GM21390 (cell line): Measurements from ENCODE around the gene PIP4K2B.
"Not testable (repeated sequence)": the region's sequence is repeated elsewhere in the genome, so short reads cannot be mapped to it uniquely, and the experiment has no call there.

Experiments used
- ATAC-seq: cut with Tn5 transposase; IDR thresholded peaks from one replicate; pipeline ENCODE4 v1.9.1; 2021; ENCODE audit not compliant: unreplicated experiment

The PIP4K2B gene

GRCh38 chr17:38730526-38731379 is 68.6 kb downstream of the PIP4K2B start:
- ATAC-seq: no peak

GRCh38 chr17:38729886-38730525 is 69.3 kb downstream of the PIP4K2B start, which contains the start of gene CISD3:
Gene CISD3, plus strand, starts transcription at chr17:38730341. Its CDS starts 18 bp downstream, at chr17:38730359.
- peak; percentile 78 for ATAC-seq

GRCh38 chr17:38729368-38729885 is 69.9 kb downstream of the PIP4K2B start:
- ATAC-seq: no peak

DNA sequence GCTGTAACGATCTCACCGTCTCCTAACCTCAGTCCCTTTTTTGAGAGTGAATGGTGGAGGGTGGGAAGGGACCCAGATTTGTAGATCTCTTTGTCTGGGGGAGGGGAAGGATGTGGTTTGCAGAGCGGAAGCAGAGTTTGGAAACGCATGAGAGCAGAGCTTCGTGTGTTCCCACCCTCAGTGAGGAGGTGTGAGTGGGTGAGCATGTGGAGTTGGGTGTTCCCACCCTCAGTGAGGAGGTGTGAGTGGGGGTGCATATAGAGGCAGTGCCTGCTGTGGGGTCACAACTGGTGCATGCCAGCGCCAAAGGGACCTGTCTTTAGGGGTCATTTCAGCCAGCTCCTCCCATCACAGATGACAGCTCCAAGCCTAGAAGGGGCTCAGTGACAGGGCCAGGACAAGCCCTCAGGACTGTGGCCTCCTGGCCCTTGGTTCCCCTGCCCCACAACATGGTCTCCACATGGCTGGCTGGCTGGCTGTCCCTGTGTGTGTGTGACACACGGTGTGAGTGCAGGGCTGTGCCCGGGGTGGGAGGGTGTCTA is 71.0 kb downstream of the PIP4K2B start:
- ATAC-seq: no peak

DNA sequence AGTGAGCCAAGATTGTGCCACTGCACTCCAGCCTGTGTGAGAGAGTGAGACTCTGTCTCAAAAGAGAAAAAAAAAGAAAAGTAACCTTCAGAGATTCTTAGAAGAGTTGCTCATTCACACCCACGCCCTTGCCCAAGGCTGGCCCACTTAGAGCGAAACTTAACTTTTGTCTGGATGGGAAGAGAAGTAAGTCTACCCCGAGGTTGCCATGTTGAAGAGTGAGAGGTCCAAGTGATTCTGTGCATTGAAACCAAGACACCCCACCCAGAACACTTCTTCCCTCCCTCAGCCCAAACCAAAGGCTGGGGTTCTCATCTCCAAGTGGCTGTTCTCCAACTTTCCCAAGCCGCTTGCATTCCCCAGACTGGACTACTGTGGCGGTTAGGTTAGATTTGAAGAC is 71.6 kb downstream of the PIP4K2B start:
- no peak for ATAC-seq

GRCh38 chr17:38726145-38726544 is 73.2 kb downstream of the PIP4K2B start:
- not testable (repeated sequence) for ATAC-seq

DNA sequence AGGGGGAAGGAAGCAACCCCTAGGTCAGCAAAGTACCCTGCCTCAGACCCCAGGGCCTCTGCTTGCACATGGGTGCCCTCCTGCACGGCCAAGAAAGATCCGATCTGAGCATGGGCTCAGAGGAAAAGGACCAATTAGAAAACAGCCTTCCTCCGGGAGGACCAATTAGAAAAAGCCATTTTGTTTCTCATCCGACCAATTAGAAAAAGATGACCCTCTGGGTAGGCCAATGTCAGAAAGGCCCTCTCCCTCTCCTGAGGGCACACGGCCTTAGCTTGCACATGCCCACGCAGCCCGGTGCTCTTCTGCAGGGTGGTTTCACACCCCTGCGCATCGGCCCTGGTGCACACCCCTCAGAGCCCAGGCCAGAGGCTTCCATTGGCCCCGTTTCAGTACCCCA is 74.3 kb downstream of the PIP4K2B start:
- no peak for ATAC-seq

DNA sequence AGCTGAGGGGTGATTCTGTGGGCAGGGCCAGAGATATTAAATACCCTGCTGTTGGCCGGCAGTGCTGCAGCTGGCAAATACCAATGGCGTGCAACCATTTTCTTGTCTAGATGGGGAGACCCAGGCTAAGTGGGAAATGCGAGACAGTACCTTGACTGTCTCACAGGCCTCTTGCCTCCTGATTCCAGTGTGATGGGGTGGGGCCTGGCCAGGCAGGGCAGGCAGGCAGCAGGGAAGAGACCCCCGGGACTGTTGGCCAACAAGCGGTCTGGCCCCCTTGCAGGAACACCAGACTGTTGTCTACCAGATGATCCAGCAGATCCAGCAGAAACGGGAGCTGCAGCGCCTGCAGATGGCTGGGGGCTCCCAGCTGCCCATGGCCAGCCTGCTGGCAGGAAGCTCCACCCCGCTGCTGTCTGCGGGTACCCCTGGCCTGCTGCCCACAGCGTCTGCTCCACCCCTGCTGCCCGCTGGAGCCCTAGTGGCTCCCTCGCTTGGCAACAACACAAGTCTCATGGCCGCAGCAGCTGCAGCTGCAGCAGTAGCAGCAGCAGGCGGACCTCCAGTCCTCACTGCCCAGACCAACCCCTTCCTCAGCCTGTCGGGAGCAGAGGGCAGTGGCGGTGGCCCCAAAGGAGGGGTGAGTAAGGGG is 74.9 kb downstream of the PIP4K2B start:
- ATAC-seq: no peak

DNA sequence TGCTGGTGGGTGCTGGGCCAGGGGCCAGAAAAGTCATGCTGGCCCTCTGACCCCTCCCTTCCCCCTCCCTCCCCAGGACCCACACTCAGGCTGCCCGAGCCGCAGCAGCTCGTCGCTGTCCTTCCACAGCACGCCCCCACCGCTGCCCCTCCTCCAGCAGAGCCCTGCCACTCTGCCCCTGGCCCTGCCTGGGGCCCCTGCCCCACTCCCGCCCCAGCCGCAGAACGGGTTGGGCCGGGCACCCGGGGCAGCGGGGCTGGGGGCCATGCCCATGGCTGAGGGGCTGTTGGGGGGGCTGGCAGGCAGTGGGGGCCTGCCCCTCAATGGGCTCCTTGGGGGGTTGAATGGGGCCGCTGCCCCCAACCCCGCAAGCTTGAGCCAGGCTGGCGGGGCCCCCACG is 77.6 kb downstream of the PIP4K2B start:
- no peak for ATAC-seq

DNA sequence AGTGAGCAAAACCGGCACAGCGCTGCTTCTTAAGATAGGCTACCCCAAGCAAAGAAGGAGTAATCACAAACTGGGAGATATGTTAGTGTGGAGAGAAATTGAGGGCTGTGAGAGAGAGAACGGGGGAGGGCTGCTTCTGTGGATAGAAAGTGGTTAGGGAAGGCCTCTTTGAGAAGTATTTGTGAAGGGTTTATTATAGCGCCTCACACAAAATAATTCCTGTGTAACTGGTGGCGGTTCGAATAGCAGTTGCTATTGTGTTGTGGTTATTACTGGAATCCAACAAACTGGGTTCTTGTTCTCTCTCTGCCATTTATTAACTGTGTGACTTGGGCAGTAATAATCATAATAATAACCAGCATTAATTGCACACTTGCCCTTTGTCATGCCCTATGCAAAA is 78.4 kb downstream of the PIP4K2B start:
- no peak for ATAC-seq

DNA sequence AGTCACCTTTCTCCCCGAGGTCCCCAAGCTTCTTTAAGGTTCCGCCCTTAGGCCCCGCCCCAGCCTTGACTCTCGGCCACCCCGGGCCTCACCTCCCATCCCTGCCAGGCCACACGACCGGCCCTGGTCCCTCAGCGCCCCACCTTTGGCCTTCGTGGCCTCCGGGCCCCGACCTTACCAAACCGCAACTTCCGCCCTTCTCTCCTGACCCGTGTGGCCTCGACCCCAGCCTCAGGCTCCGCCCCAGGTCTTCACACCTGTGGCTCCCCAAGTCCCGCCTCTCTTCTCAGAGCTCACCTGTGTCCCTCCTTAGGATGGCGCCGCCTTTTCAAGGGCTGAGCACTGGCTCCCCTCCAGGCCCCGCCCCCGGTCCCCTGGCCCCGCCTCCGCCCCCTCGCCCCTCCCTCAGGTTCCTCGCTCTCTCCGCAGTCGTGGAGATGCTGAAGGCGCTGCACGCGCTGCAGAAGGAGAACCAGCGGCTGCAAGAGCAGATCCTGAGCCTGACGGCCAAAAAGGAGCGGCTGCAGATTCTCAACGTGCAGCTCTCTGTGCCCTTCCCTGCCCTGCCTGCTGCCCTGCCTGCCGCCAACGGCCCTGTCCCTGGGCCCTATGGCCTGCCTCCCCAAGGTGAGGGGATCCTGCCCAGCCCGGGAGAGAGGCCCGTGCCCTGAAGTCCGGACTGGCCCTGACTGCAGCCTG is 79.3 kb downstream of the PIP4K2B start:
- ATAC-seq: no peak

DNA sequence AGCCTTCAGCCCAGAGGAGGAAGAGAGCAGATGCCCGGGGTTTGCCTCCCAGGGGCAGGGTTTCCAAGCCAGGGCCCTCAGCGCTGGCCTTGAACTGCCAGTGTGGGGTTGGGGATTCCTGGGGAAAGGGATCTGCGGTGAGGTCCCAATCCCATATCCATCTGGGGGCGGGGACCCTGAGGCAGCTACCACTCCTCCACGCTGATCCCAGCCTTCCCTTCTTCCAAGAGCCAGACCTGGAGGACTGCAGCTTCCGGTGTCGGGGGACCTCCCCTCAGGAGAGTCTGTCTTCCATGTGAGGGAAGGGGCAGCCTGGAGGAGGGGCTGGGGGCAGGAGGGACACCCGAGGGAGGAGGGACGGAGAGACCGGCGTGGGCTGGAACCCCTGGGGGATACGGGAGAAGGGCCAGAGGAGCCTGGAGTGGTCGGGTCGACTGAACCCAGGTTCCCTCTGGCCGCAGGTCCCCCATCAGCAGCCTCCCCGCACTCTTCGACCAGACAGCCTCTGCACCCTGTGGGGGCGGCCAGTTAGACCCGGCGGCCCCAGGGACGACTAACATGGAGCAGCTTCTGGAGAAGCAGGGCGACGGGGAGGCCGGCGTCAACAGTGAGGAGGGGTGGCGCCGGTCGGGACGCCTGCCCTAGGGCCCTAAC is 79.9 kb downstream of the PIP4K2B start:
- no peak for ATAC-seq

GRCh38 chr17:38717139-38717745 is 82.1 kb downstream of the PIP4K2B start:
- ATAC-seq: no peak

GRCh38 chr17:38716368-38717005 is 82.9 kb downstream of the PIP4K2B start:
- no peak for ATAC-seq
